WTC11 (cell line): Measurements from ENCODE around the gene GJB3. TPM values are rescaled to one million over a fixed set of nuclear protein-coding genes. Genes with fewer than 3 reads are reported as not detected.

Experiments
- ATAC-seq: fragments of 200-7000 bp; cut with Tn5 transposase; 2 replicates; pipeline ENCODE4 v1.10.0; 2021; ENCODE audit warnings: mild to moderate bottlenecking, moderate library complexity
- CTCF ChIA-PET: fragments of 300-600 bp; sonication (Branson Sonifier 250); formaldehyde crosslinking; loops from one replicate; lab custom pipeline; 2021; ENCODE audit warnings: antibody characterized with exemption; lab: Charles Lee
- POLR2A ChIA-PET: fragments of 350-600 bp; sonication (Branson Sonifier 250); formaldehyde crosslinking; loops from one replicate; lab custom pipeline; 2021; ENCODE audit warnings: antibody characterized with exemption; lab: Charles Lee
- DNase-seq: peaks from one replicate; pipeline ENCODE4 v3.0.0; 2021; ENCODE audit warnings: low spot score
- H3K27ac Mint-ChIP-seq: 2 replicates; pipeline ENCODE4 v1.8.0; 2021; ENCODE audit warnings: mixed read lengths
- H3K27me3 Mint-ChIP-seq: 2 replicates; pipeline ENCODE4 v1.8.0; 2021; ENCODE audit warnings: low read depth, mild to moderate bottlenecking, moderate library complexity, mixed read lengths
- H3K36me3 Mint-ChIP-seq: 2 replicates; pipeline ENCODE4 v1.8.0; 2021; ENCODE audit warnings: mixed read lengths
- H3K4me1 Mint-ChIP-seq: 2 replicates; pipeline ENCODE4 v1.8.0; 2022; ENCODE audit warnings: mixed read lengths
- H3K4me3 Mint-ChIP-seq: 2 replicates; pipeline ENCODE4 v1.8.0; 2021; ENCODE audit warnings: mild to moderate bottlenecking, moderate library complexity, mixed read lengths
- H3K9me3 Mint-ChIP-seq: 2 replicates; pipeline ENCODE4 v1.8.0; 2021; ENCODE audit warnings: mixed read lengths
- AR ChIP-seq: fragments of 250-450 bp; sonication (Bioruptor Pico); IDR thresholded peaks from 2 replicates; pipeline ENCODE4 v1.9.0; 2021; ENCODE audit warnings: mild to moderate bottlenecking
- CBFB ChIP-seq: sonication (generic); formaldehyde crosslinking; IDR thresholded peaks from 2 replicates; pipeline ENCODE4 v1.8.1; 2022; ENCODE audit warnings: mild to moderate bottlenecking, low read depth, missing genetic modification reagents
- FOXJ3 ChIP-seq: sonication (generic); formaldehyde crosslinking; IDR thresholded peaks from 2 replicates; pipeline ENCODE4 v1.9.0; 2021; ENCODE audit warnings: missing genetic modification reagents, mild to moderate bottlenecking, borderline replicate concordance
- GABPB1 ChIP-seq: sonication (generic); formaldehyde crosslinking; IDR thresholded peaks from 2 replicates; pipeline ENCODE4 v1.8.1; 2023; ENCODE audit warnings: mild to moderate bottlenecking, missing genetic modification reagents
- GRHL2 ChIP-seq: fragments of 250-450 bp; sonication (Bioruptor Pico); IDR thresholded peaks from 2 replicates; pipeline ENCODE4 v1.8.0; 2022; ENCODE audit warnings: mild to moderate bottlenecking, moderate library complexity; ENCODE audit not compliant: insufficient replicate concordance, severe bottlenecking
- HMGA2 ChIP-seq: fragments of 250-450 bp; sonication (Bioruptor Pico); IDR thresholded peaks from 2 replicates; pipeline ENCODE4 v1.4.0; 2021; ENCODE audit warnings: mild to moderate bottlenecking, moderate library complexity
- IRF2 ChIP-seq: sonication (generic); formaldehyde crosslinking; IDR thresholded peaks from 2 replicates; pipeline ENCODE4 v1.8.0; 2022; ENCODE audit warnings: low read depth, missing genetic modification reagents, borderline replicate concordance
- JAZF1 ChIP-seq: fragments of 250-450 bp; sonication (Bioruptor Pico); IDR thresholded peaks from 2 replicates; pipeline ENCODE4 v1.9.0; 2021; ENCODE audit warnings: moderate library complexity, mild to moderate bottlenecking, inconsistent platforms
- KAT7 ChIP-seq: sonication (generic); formaldehyde crosslinking; IDR thresholded peaks from 2 replicates; pipeline ENCODE4 v1.8.1; 2023; ENCODE audit warnings: missing genetic modification reagents, mild to moderate bottlenecking, borderline replicate concordance
- RORB ChIP-seq: fragments of 250-450 bp; sonication (Bioruptor Pico); IDR thresholded peaks from 2 replicates; pipeline ENCODE4 v1.9.0; 2021; ENCODE audit warnings: mild to moderate bottlenecking
- ZNF121 ChIP-seq: sonication (generic); formaldehyde crosslinking; IDR thresholded peaks from 2 replicates; pipeline ENCODE4 v1.8.0; 2023; ENCODE audit warnings: missing genetic modification reagents
- ZNF138 ChIP-seq: sonication (generic); formaldehyde crosslinking; conservative IDR thresholded peaks from 2 replicates; pipeline ENCODE4 v1.8.1; 2022; ENCODE audit warnings: mild to moderate bottlenecking, moderate library complexity, missing genetic modification reagents
- ZNF317 ChIP-seq: sonication (generic); formaldehyde crosslinking; IDR thresholded peaks from 2 replicates; pipeline ENCODE4 v1.8.1; 2023; ENCODE audit warnings: low read depth, mild to moderate bottlenecking, moderate library complexity, missing genetic modification reagents, borderline replicate concordance
- total RNA-seq: library from RNA; stranded (reverse); gene quantifications from 3 replicates; pipeline ENCODE4 v1.2.3, GENCODE V29; 2021
- TF ChIP-seq, protein P1 (sequence below): sonication (generic); formaldehyde crosslinking; IDR thresholded peaks from 2 replicates; pipeline ENCODE4 v1.8.0; 2022; ENCODE audit warnings: mild to moderate bottlenecking, missing genetic modification reagents
- TF ChIP-seq, protein P2 (sequence below): sonication (generic); formaldehyde crosslinking; IDR thresholded peaks from 2 replicates; pipeline ENCODE4 v1.8.0; 2023; ENCODE audit warnings: mild to moderate bottlenecking, missing genetic modification reagents
- TF ChIP-seq, protein P3 (sequence below): sonication (generic); formaldehyde crosslinking; IDR thresholded peaks from 2 replicates; pipeline ENCODE4 v1.8.0; 2023; ENCODE audit warnings: missing genetic modification reagents, mild to moderate bottlenecking, borderline replicate concordance
- TF ChIP-seq, protein P4 (sequence below): sonication (generic); formaldehyde crosslinking; IDR thresholded peaks from 2 replicates; pipeline ENCODE4 v1.8.1; 2023; ENCODE audit warnings: mild to moderate bottlenecking, missing genetic modification reagents, borderline replicate concordance
- TF ChIP-seq, protein P5 (sequence below): sonication (generic); formaldehyde crosslinking; IDR thresholded peaks from 2 replicates; pipeline ENCODE4 v1.8.1; 2022; ENCODE audit warnings: low read depth, mild to moderate bottlenecking, moderate library complexity, missing genetic modification reagents, borderline replicate concordance

GJB3 gene
- total RNA-seq, 1 experiment from 2014 or later, result 0.46 TPM

GRCh38 chr1:34827341-34827941, 46.4 kb downstream of the GJB3 start:
- Mint-ChIP-seq H3K27ac (no peak overlapping the region), H3K4me1 (no peaks in the 10 kb centered on the region), H3K36me3 (no peaks in the 10 kb centered on the region), H3K9me3 (no peaks in the 10 kb centered on the region), H3K4me3 (no peak overlapping the region), H3K27me3 (no peaks in the 10 kb centered on the region)
- ChIA-PET CTCF (interaction anchor here (0.6 to 2.1 kb wide), 4 partner anchors 25 to 60 kb away, joined by 3 to 8 read pairs (median 6); no protein-coding TSS in a partner anchor), POLR2A (no interaction called here)
- no peak for ATAC-seq
- no peak for DNase-seq
- no peak for TF ChIP-seq ZNF121 (CRISPR knock-in tag)
- TF ChIP-seq, protein P1, sequence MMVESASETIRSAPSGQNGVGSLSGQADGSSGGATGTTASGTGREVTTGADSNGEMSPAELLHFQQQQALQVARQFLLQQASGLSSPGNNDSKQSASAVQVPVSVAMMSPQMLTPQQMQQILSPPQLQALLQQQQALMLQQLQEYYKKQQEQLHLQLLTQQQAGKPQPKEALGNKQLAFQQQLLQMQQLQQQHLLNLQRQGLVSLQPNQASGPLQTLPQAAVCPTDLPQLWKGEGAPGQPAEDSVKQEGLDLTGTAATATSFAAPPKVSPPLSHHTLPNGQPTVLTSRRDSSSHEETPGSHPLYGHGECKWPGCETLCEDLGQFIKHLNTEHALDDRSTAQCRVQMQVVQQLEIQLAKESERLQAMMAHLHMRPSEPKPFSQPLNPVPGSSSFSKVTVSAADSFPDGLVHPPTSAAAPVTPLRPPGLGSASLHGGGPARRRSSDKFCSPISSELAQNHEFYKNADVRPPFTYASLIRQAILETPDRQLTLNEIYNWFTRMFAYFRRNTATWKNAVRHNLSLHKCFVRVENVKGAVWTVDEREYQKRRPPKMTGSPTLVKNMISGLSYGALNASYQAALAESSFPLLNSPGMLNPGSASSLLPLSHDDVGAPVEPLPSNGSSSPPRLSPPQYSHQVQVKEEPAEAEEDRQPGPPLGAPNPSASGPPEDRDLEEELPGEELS (CRISPR knock-in tag), result no peak
- TF ChIP-seq RORB, result no peak
- no peak for TF ChIP-seq ZNF317 (CRISPR knock-in tag)
- no peak for TF ChIP-seq AR (CRISPR knock-in tag)
- TF ChIP-seq, protein P2, sequence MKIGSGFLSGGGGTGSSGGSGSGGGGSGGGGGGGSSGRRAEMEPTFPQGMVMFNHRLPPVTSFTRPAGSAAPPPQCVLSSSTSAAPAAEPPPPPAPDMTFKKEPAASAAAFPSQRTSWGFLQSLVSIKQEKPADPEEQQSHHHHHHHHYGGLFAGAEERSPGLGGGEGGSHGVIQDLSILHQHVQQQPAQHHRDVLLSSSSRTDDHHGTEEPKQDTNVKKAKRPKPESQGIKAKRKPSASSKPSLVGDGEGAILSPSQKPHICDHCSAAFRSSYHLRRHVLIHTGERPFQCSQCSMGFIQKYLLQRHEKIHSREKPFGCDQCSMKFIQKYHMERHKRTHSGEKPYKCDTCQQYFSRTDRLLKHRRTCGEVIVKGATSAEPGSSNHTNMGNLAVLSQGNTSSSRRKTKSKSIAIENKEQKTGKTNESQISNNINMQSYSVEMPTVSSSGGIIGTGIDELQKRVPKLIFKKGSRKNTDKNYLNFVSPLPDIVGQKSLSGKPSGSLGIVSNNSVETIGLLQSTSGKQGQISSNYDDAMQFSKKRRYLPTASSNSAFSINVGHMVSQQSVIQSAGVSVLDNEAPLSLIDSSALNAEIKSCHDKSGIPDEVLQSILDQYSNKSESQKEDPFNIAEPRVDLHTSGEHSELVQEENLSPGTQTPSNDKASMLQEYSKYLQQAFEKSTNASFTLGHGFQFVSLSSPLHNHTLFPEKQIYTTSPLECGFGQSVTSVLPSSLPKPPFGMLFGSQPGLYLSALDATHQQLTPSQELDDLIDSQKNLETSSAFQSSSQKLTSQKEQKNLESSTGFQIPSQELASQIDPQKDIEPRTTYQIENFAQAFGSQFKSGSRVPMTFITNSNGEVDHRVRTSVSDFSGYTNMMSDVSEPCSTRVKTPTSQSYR (CRISPR knock-in tag), result no peak
- no peak for TF ChIP-seq HMGA2
- no peak for TF ChIP-seq IRF2 (CRISPR knock-in tag)
- TF ChIP-seq KAT7 (CRISPR knock-in tag), result no peak
- TF ChIP-seq ZNF138 (CRISPR knock-in tag), result no peak
- TF ChIP-seq GABPB1, result no peak
- TF ChIP-seq, protein P3, sequence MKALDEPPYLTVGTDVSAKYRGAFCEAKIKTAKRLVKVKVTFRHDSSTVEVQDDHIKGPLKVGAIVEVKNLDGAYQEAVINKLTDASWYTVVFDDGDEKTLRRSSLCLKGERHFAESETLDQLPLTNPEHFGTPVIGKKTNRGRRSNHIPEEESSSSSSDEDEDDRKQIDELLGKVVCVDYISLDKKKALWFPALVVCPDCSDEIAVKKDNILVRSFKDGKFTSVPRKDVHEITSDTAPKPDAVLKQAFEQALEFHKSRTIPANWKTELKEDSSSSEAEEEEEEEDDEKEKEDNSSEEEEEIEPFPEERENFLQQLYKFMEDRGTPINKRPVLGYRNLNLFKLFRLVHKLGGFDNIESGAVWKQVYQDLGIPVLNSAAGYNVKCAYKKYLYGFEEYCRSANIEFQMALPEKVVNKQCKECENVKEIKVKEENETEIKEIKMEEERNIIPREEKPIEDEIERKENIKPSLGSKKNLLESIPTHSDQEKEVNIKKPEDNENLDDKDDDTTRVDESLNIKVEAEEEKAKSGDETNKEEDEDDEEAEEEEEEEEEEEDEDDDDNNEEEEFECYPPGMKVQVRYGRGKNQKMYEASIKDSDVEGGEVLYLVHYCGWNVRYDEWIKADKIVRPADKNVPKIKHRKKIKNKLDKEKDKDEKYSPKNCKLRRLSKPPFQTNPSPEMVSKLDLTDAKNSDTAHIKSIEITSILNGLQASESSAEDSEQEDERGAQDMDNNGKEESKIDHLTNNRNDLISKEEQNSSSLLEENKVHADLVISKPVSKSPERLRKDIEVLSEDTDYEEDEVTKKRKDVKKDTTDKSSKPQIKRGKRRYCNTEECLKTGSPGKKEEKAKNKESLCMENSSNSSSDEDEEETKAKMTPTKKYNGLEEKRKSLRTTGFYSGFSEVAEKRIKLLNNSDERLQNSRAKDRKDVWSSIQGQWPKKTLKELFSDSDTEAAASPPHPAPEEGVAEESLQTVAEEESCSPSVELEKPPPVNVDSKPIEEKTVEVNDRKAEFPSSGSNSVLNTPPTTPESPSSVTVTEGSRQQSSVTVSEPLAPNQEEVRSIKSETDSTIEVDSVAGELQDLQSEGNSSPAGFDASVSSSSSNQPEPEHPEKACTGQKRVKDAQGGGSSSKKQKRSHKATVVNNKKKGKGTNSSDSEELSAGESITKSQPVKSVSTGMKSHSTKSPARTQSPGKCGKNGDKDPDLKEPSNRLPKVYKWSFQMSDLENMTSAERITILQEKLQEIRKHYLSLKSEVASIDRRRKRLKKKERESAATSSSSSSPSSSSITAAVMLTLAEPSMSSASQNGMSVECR (CRISPR knock-in tag), result no peak
- TF ChIP-seq CBFB, result no peak
- no peak for TF ChIP-seq JAZF1 (CRISPR knock-in tag)
- TF ChIP-seq, protein P4, sequence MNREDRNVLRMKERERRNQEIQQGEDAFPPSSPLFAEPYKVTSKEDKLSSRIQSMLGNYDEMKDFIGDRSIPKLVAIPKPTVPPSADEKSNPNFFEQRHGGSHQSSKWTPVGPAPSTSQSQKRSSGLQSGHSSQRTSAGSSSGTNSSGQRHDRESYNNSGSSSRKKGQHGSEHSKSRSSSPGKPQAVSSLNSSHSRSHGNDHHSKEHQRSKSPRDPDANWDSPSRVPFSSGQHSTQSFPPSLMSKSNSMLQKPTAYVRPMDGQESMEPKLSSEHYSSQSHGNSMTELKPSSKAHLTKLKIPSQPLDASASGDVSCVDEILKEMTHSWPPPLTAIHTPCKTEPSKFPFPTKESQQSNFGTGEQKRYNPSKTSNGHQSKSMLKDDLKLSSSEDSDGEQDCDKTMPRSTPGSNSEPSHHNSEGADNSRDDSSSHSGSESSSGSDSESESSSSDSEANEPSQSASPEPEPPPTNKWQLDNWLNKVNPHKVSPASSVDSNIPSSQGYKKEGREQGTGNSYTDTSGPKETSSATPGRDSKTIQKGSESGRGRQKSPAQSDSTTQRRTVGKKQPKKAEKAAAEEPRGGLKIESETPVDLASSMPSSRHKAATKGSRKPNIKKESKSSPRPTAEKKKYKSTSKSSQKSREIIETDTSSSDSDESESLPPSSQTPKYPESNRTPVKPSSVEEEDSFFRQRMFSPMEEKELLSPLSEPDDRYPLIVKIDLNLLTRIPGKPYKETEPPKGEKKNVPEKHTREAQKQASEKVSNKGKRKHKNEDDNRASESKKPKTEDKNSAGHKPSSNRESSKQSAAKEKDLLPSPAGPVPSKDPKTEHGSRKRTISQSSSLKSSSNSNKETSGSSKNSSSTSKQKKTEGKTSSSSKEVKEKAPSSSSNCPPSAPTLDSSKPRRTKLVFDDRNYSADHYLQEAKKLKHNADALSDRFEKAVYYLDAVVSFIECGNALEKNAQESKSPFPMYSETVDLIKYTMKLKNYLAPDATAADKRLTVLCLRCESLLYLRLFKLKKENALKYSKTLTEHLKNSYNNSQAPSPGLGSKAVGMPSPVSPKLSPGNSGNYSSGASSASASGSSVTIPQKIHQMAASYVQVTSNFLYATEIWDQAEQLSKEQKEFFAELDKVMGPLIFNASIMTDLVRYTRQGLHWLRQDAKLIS (CRISPR knock-in tag), result no peak
- no peak for TF ChIP-seq FOXJ3 (CRISPR knock-in tag)
- TF ChIP-seq GRHL2, result no peak
- TF ChIP-seq, protein P5, sequence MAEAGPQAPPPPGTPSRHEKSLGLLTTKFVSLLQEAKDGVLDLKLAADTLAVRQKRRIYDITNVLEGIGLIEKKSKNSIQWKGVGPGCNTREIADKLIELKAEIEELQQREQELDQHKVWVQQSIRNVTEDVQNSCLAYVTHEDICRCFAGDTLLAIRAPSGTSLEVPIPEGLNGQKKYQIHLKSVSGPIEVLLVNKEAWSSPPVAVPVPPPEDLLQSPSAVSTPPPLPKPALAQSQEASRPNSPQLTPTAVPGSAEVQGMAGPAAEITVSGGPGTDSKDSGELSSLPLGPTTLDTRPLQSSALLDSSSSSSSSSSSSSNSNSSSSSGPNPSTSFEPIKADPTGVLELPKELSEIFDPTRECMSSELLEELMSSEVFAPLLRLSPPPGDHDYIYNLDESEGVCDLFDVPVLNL (CRISPR knock-in tag), result no peak
